Keratinocyte (primary cell): Measurements from ENCODE around the gene TNS2. TPM values are rescaled to one million over a fixed set of nuclear protein-coding genes. Genes with fewer than 3 reads are reported as not detected.

ENCODE experiments used
- DNase-seq: peaks from one replicate; pipeline ENCODE4 v3.0.0-alpha.2; 2011; ENCODE audit warnings: low read depth, missing footprints, low spot score
- FAIRE-seq: peaks from 2 replicates; lab custom pipeline; 2011; peaks lifted over from hg19 to GRCh38; lab: Jason Lieb, UNC
- H2AFZ ChIP-seq: 2 replicates; pipeline ENCODE4 v1.6.0; 2012; ENCODE audit warnings: low read length, control low read depth, inconsistent platforms; ENCODE audit not compliant: control insufficient read depth
- H3K27ac ChIP-seq: 2 replicates; pipeline ENCODE4 v1.5.1; 2011; ENCODE audit warnings: low read length; ENCODE audit not compliant: control insufficient read depth, insufficient read depth
- H3K27me3 ChIP-seq: 3 replicates; pipeline ENCODE4 v1.6.0; 2011; ENCODE audit warnings: low read length; ENCODE audit not compliant: control insufficient read depth, insufficient read depth; ENCODE audit errors: extremely low read depth
- H3K36me3 ChIP-seq, 2 experiments: 2 replicates in 1 of 2; 3 replicates in 1 of 2; pipeline ENCODE4 v1.5.1; 2011; ENCODE audit warnings: low read length in 2 of 2, mild to moderate bottlenecking in 1 of 2; ENCODE audit not compliant: control insufficient read depth in 2 of 2, insufficient read depth in 2 of 2; ENCODE audit errors: extremely low read depth in 1 of 2
- H3K4me1 ChIP-seq: 3 replicates; pipeline ENCODE4 v1.5.1; 2011; ENCODE audit warnings: low read length; ENCODE audit not compliant: control insufficient read depth, insufficient read depth; ENCODE audit errors: extremely low read depth
- H3K4me2 ChIP-seq: 3 replicates; pipeline ENCODE4 v1.6.0; 2011; ENCODE audit warnings: low read depth, low read length; ENCODE audit not compliant: control insufficient read depth, insufficient read depth; ENCODE audit errors: extremely low read depth
- H3K4me3 ChIP-seq, 3 experiments: fragments of 200-600 bp in 1 of 3; sonication (generic) in 1 of 3; 2 replicates in 2 of 3; 3 replicates in 1 of 3; pipeline ENCODE4 v1.5.1; 2011 to 2016; ENCODE audit warnings: low read length in 3 of 3, mild to moderate bottlenecking in 3 of 3, control low read depth in 2 of 3, inconsistent platforms in 1 of 3, low read depth in 1 of 3, mixed read lengths in 1 of 3, mixed run types in 1 of 3, moderate library complexity in 1 of 3; ENCODE audit not compliant: control insufficient read depth in 2 of 3, insufficient read depth in 2 of 3; ENCODE audit errors: extremely low read depth in 1 of 3
- H3K79me2 ChIP-seq: 2 replicates; pipeline ENCODE4 v1.6.0; 2012; ENCODE audit warnings: low read length; ENCODE audit not compliant: control insufficient read depth, insufficient read depth
- H3K9ac ChIP-seq: 3 replicates; pipeline ENCODE4 v1.6.0; 2011; ENCODE audit warnings: low read length; ENCODE audit not compliant: control insufficient read depth, insufficient read depth; ENCODE audit errors: extremely low read depth
- H3K9me1 ChIP-seq: 3 replicates; pipeline ENCODE4 v1.6.0; 2011; ENCODE audit warnings: low read length; ENCODE audit not compliant: control insufficient read depth, insufficient read depth; ENCODE audit errors: extremely low read depth
- H3K9me3 ChIP-seq: 2 replicates; pipeline ENCODE4 v1.5.1; 2012; ENCODE audit warnings: low read depth, low read length; ENCODE audit not compliant: control insufficient read depth
- H4K20me1 ChIP-seq: 3 replicates; pipeline ENCODE4 v1.6.0; 2011; ENCODE audit warnings: low read length; ENCODE audit not compliant: control insufficient read depth, insufficient read depth; ENCODE audit errors: extremely low read depth
- EZH2 ChIP-seq: IDR thresholded peaks from one replicate; pipeline ENCODE4 v1.6.1; 2012; ENCODE audit warnings: inconsistent platforms, mild to moderate bottlenecking, low read length, moderate library complexity
- dilution Hi-C: fragments of 300-500 bp; cut with MboI; formaldehyde crosslinking; loops from one replicate; pipeline ENCODE4 v1.7.0; 2020; ENCODE audit warnings: low sequenced_read_pairs; ENCODE audit not compliant: extremely low pct_ligation_motif_present
- polyA plus RNA-seq, 5 experiments: library from polyadenylated mRNA; depleted of rRNA in 3 of 5; stranded (reverse) in 3 of 5; stranded (forward) in 1 of 5; unstranded in 1 of 5; fragments of >200 nt; gene quantifications; 1 replicate in 1 of 5; 2 replicates in 3 of 5; 3 replicates in 1 of 5; pipeline versions ENCODE4 v1.2.1 to v1.2.3, GENCODE V29; 2011 to 2012; ENCODE audit warnings: missing spikeins in 2 of 5, low read depth in 1 of 5, low replicate concordance in 1 of 5
- TF ChIP-seq, protein P1 (sequence below), 3 experiments: IDR thresholded peaks in 1 of 3; conservative IDR thresholded peaks in 1 of 3; optimal IDR thresholded peaks in 1 of 3; 2 replicates in 2 of 3; 3 replicates in 1 of 3; pipeline versions ENCODE3 to v1.5.1; 2011; ENCODE audit warnings: low read length in 3 of 3, mild to moderate bottlenecking in 3 of 3, moderate library complexity in 2 of 3, control low read depth in 1 of 3, inconsistent platforms in 1 of 3; ENCODE audit not compliant: insufficient read depth in 2 of 3; ENCODE audit errors: extremely low read depth in 1 of 3

The TNS2 gene
- polyA plus RNA-seq, 1 donor (not counting 4 experiments of a cell fraction or from before 2014, with no cell fraction given), result 0.80 TPM

DNA sequence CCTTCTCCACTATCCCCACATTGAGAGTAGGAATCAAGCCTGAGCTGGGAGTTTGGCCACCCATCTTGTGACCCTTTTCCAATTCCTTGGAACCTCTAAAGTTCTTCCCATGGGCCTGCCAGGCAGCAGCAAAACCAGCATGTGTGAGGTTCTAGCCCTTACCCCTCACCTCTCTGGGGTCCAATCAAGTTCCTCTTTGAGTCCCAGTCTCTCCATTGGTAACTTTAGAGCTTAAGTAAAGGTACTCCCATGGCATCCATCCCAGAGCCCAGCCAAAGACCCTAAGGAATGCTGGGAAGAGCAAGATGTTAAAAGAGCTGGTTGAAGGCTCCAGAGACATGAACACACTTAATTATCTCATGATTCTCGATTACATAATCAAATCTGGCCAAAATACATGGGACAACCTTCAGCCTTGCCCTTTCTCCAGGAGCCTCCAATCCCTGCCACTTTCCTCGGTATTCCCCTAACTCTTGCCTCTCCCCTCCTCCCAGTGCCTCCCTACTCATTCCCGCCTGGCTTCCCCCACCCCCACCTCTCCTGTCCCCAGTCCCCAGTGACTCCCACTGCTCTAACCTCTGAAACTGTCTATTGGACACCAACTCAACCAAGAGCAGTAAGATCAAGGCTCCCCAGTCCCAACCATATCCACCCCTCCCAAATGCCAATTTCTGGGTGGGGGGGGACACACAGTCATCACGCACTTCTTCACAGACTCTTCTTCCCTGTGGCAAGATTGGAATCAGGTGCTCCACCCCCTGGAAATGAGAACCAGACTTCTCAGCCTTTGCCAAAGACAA, 4.8 kb upstream of the TNS2 start:
- Histone ChIP-seq H3K27ac (no peak overlapping the region), H4K20me1 (peaks cover 6% of the 10 kb centered on the region), H3K9me3 (no peaks in the 10 kb centered on the region), H3K4me1 (peaks cover 34% of the 10 kb centered on the region), H3K9me1 (peaks cover 2% of the 10 kb centered on the region), H3K9ac (no peak overlapping the region), H3K79me2 (no peaks in the 10 kb centered on the region), H3K4me3 (no peak overlapping the region), H3K27me3 (no peaks in the 10 kb centered on the region), H3K36me3 (peaks cover 0 to 1% of the 10 kb centered on the region in 2 experiments), H2AFZ (no peak overlapping the region), H3K4me2 (peak overlapping the region; percentile 100)
- TF ChIP-seq EZH2, result no peak
- TF ChIP-seq, protein P1, sequence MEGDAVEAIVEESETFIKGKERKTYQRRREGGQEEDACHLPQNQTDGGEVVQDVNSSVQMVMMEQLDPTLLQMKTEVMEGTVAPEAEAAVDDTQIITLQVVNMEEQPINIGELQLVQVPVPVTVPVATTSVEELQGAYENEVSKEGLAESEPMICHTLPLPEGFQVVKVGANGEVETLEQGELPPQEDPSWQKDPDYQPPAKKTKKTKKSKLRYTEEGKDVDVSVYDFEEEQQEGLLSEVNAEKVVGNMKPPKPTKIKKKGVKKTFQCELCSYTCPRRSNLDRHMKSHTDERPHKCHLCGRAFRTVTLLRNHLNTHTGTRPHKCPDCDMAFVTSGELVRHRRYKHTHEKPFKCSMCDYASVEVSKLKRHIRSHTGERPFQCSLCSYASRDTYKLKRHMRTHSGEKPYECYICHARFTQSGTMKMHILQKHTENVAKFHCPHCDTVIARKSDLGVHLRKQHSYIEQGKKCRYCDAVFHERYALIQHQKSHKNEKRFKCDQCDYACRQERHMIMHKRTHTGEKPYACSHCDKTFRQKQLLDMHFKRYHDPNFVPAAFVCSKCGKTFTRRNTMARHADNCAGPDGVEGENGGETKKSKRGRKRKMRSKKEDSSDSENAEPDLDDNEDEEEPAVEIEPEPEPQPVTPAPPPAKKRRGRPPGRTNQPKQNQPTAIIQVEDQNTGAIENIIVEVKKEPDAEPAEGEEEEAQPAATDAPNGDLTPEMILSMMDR (optimal IDR thresholded peaks at IDR 0.05 in 1 of 3, IDR thresholded peaks at IDR 0.05 in 1 of 3, conservative IDR thresholded peaks at IDR 0.05 in 1 of 3; ENCODE audit: extremely low read depth in 1 of 3, insufficient read depth in 2 of 3, low read length in 3 of 3), result no peak
- dilution Hi-C loops, result no loop called here
- FAIRE-seq, result no peak
- no peak for DNase-seq

- no peak overlapping the region for H2AFZ ChIP-seq
These were observed 4.2 kb upstream of the TNS2 start for GRCh38 chr12:53045696-53046045.

More at GRCh38 chr12:53045696-53046045, 4.2 kb upstream of the TNS2 start:
- Histone ChIP-seq H3K36me3 (peaks cover 0 to 1% of the 10 kb centered on the region in 2 experiments), H3K27me3 (no peaks in the 10 kb centered on the region), H3K4me2 (peak overlapping the region; percentile 100), H3K9me3 (no peaks in the 10 kb centered on the region), H3K9me1 (peaks cover 2% of the 10 kb centered on the region), H4K20me1 (peaks cover 6% of the 10 kb centered on the region), H3K4me1 (peaks cover 34% of the 10 kb centered on the region), H3K4me3 (no peak overlapping the region), H3K9ac (no peak overlapping the region), H3K79me2 (no peaks in the 10 kb centered on the region), H3K27ac (no peak overlapping the region)
- no peak for DNase-seq
- TF ChIP-seq, protein P1 (optimal IDR thresholded peaks at IDR 0.05 in 1 of 3, IDR thresholded peaks at IDR 0.05 in 1 of 3, conservative IDR thresholded peaks at IDR 0.05 in 1 of 3; ENCODE audit: extremely low read depth in 1 of 3, insufficient read depth in 2 of 3, low read length in 3 of 3), result no peak
- TF ChIP-seq EZH2, result no peak
- no peak for FAIRE-seq
- dilution Hi-C loops, result no loop called here
